HT-29 (cell line): Measurements from ENCODE around the gene BAZ1A. TPM values are rescaled to one million over a fixed set of nuclear protein-coding genes. Genes with fewer than 3 reads are reported as not detected.
"Not testable (repeated sequence)": the region's sequence is repeated elsewhere in the genome, so short reads cannot be mapped to it uniquely, and the experiment has no call there.

ENCODE experiments used
- DNase-seq: peaks from one replicate; pipeline ENCODE4 v3.0.0-alpha.2; 2015; ENCODE audit warnings: low spot score
- total RNA-seq: library from RNA; depleted of rRNA; stranded (reverse); fragments of >200 nt; shearing (Covaris generic); gene quantifications from 2 replicates; pipeline ENCODE4 v1.2.3, GENCODE V29; 2014

BAZ1A gene
- total RNA-seq, 1 experiment from 2014 or later = 14.9 TPM

- DNase-seq = no peak
Observed at GRCh38 chr14:34858765-34859164, 16.4 kb downstream of the BAZ1A start.

GRCh38 chr14:34857689-34858449 is 17.3 kb downstream of the BAZ1A start:
- no peak for DNase-seq

- no peak for DNase-seq
Observed at GRCh38 chr14:34853041-34853440, 22.1 kb downstream of the BAZ1A start.

GRCh38 chr14:34851395-34851794 is 23.8 kb downstream of the BAZ1A start:
- DNase-seq = no peak

- DNase-seq = no peak
Observed at GRCh38 chr14:34845869-34846268, 29.3 kb downstream of the BAZ1A start.

GRCh38 chr14:34843011-34843554 is 32.1 kb downstream of the BAZ1A start:
- DNase-seq = no peak

GRCh38 chr14:34837801-34838322 is 37.3 kb downstream of the BAZ1A start:
- DNase-seq = no peak

- DNase-seq = no peak
Observed at GRCh38 chr14:34835312-34835711, 39.8 kb downstream of the BAZ1A start.

- DNase-seq = no peak
Observed at GRCh38 chr14:34833549-34834523, 41.3 kb downstream of the BAZ1A start.

- DNase-seq = no peak
Observed at GRCh38 chr14:34826661-34827060, 48.5 kb downstream of the BAZ1A start.

- DNase-seq = no peak
Observed at GRCh38 chr14:34824826-34825225, 50.3 kb downstream of the BAZ1A start.

- DNase-seq = no peak
Observed at GRCh38 chr14:34824256-34824655, 50.9 kb downstream of the BAZ1A start.

GRCh38 chr14:34817768-34818167 is 57.4 kb downstream of the BAZ1A start:
- DNase-seq = no peak

GRCh38 chr14:34810028-34810427 is 65.1 kb downstream of the BAZ1A start:
- no peak for DNase-seq

- no peak for DNase-seq
Observed at GRCh38 chr14:34806257-34806656, 68.9 kb downstream of the BAZ1A start.

- no peak for DNase-seq
Observed at GRCh38 chr14:34804933-34805332, 70.2 kb downstream of the BAZ1A start.

GRCh38 chr14:34798861-34799260 is 76.3 kb downstream of the BAZ1A start:
- not testable (repeated sequence) for DNase-seq

- peak; percentile 19 for DNase-seq
Observed at GRCh38 chr14:34797747-34798583, 77.2 kb downstream of the BAZ1A start.

GRCh38 chr14:34796902-34797301 is 78.3 kb downstream of the BAZ1A start:
- no peak for DNase-seq

- DNase-seq = no peak
Observed at GRCh38 chr14:34794941-34795340, 80.2 kb downstream of the BAZ1A start.

GRCh38 chr14:34794217-34794616 is 80.9 kb downstream of the BAZ1A start:
- DNase-seq = no peak
